GM21717 (cell line): ENCODE measurements around the gene FLCN.
"Not testable (repeated sequence)": the region's sequence is repeated elsewhere in the genome, so short reads cannot be mapped to it uniquely, and the experiment has no call there.

Experiments used
- ATAC-seq: cut with Tn5 transposase; IDR thresholded peaks from one replicate; pipeline ENCODE4 v1.9.1; 2021; ENCODE audit warnings: mild to moderate bottlenecking, moderate library complexity; ENCODE audit not compliant: unreplicated experiment

The FLCN gene

GRCh38 chr17:17214646-17215436, 22.1 kb downstream of the FLCN start:
- ATAC-seq, result no peak

GRCh38 chr17:17213775-17214174, 23.2 kb downstream of the FLCN start:
- ATAC-seq, result no peak

GRCh38 chr17:17207998-17208397, 29.0 kb downstream of the FLCN start:
- no peak for ATAC-seq

- no peak for ATAC-seq
Measured at GRCh38 chr17:17206913-17207335, 30.0 kb downstream of the FLCN start.

- ATAC-seq, result no peak
Measured at GRCh38 chr17:17206124-17206912, 30.6 kb downstream of the FLCN start, which contains the start of gene PLD6. PLD6 (minus strand) TSS chr17:17206333; CDS start chr17:17206286, 47 bp downstream.

- peak; percentile 22 for ATAC-seq
Measured at GRCh38 chr17:17205368-17206123, 31.4 kb downstream of the FLCN start.

GRCh38 chr17:17204635-17205231, 32.2 kb downstream of the FLCN start:
- no peak for ATAC-seq

GRCh38 chr17:17204041-17204591, 32.9 kb downstream of the FLCN start:
- ATAC-seq, result no peak

- no peak for ATAC-seq
Measured at GRCh38 chr17:17203173-17203730, 33.7 kb downstream of the FLCN start.

GRCh38 chr17:17201907-17202306, 35.1 kb downstream of the FLCN start:
- ATAC-seq, result no peak

GRCh38 chr17:17201271-17201670, 35.7 kb downstream of the FLCN start:
- no peak for ATAC-seq

- ATAC-seq, result no peak
Measured at GRCh38 chr17:17200831-17201230, 36.1 kb downstream of the FLCN start.

- no peak for ATAC-seq
Measured at GRCh38 chr17:17200311-17200710, 36.7 kb downstream of the FLCN start.

- no peak for ATAC-seq
Measured at GRCh38 chr17:17198281-17198680, 38.7 kb downstream of the FLCN start.

GRCh38 chr17:17196776-17197175, 40.2 kb downstream of the FLCN start:
- no peak for ATAC-seq

GRCh38 chr17:17195466-17195865, 41.5 kb downstream of the FLCN start:
- not testable (repeated sequence) for ATAC-seq

GRCh38 chr17:17191961-17192381, 45.0 kb downstream of the FLCN start:
- ATAC-seq, result no peak

GRCh38 chr17:17191346-17191792, 45.6 kb downstream of the FLCN start:
- ATAC-seq, result no peak

- no peak for ATAC-seq
Measured at GRCh38 chr17:17190188-17190587, 46.8 kb downstream of the FLCN start.

GRCh38 chr17:17189559-17189958, 47.4 kb downstream of the FLCN start:
- ATAC-seq, result no peak
